AG08395 (cell line): ENCODE measurements around the gene DGKD.

Experiments used
- DNase-seq: peaks from one replicate; pipeline ENCODE4 v3.0.0; 2012; ENCODE audit warnings: mixed read lengths, low spot score

The DGKD gene

GRCh38 chr2:233446606-233447305 is 92.5 kb downstream of the DGKD start:
- DNase-seq: no peak

- DNase-seq: no peak
Observed at GRCh38 chr2:233447506-233448219, 93.4 kb downstream of the DGKD start.

- DNase-seq: no peak
Observed at GRCh38 chr2:233448220-233448559, 93.9 kb downstream of the DGKD start.

- no peak for DNase-seq
Observed at GRCh38 chr2:233448575-233448974, 94.3 kb downstream of the DGKD start.

GRCh38 chr2:233449081-233449901 is 95.0 kb downstream of the DGKD start:
- peak; percentile 74 for DNase-seq

- no peak for DNase-seq
Observed at GRCh38 chr2:233449921-233450863, 95.9 kb downstream of the DGKD start.

- DNase-seq: no peak
Observed at GRCh38 chr2:233450864-233451575, 96.7 kb downstream of the DGKD start.

GRCh38 chr2:233451950-233452349 is 97.7 kb downstream of the DGKD start:
- DNase-seq: no peak

GRCh38 chr2:233453111-233453915 is 99.0 kb downstream of the DGKD start:
- DNase-seq: no peak

- no peak for DNase-seq
Observed at GRCh38 chr2:233453916-233454315, 99.6 kb downstream of the DGKD start.

- DNase-seq: no peak
Observed at GRCh38 chr2:233455006-233455405, 100.7 kb downstream of the DGKD start.

GRCh38 chr2:233455491-233455890 is 101.2 kb downstream of the DGKD start:
- no peak for DNase-seq

- no peak for DNase-seq
Observed at GRCh38 chr2:233456111-233456510, 101.8 kb downstream of the DGKD start.

- no peak for DNase-seq
Observed at GRCh38 chr2:233456934-233457333, 102.6 kb downstream of the DGKD start.

- DNase-seq: no peak
Observed at GRCh38 chr2:233457356-233457755, 103.1 kb downstream of the DGKD start.

- no peak for DNase-seq
Observed at GRCh38 chr2:233458031-233458610, 103.8 kb downstream of the DGKD start.

GRCh38 chr2:233458826-233459225 is 104.5 kb downstream of the DGKD start:
- DNase-seq: no peak

- no peak for DNase-seq
Observed at GRCh38 chr2:233459426-233459825, 105.1 kb downstream of the DGKD start.

GRCh38 chr2:233460726-233461441 is 106.6 kb downstream of the DGKD start:
- no peak for DNase-seq
